ENCODE measurements around the gene HMGN4. TPM values are rescaled to one million over a fixed set of nuclear protein-coding genes. Genes with fewer than 3 reads are reported as not detected.

Gene HMGN4
- total and polyA plus RNA-seq, 9 of the 15 experiments (the other 6 are each of a cell fraction or from before 2014, with no cell fraction given), result 35.4 to 134 (median 94.1) TPM

DNA sequence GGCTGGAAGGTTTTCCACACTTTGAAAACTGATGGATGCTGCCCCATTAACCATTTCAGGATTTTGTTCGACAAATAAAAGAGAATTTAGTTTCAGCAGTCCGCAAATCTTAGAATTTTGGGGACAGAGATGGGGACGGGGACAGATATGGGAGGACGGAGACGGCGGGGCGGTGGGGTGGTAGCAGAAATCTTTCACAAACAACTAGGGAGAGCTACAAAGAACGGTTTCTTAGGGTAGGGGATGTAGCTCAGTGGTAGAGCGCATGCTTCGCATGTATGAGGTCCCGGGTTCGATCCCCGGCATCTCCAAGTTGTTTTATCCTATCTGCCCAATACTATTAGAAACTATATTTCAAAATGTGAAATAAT lies 15.1 kb downstream of the HMGN4 start (continued):
- TF ChIP-seq TEAD4 (IDR thresholded peaks at IDR 0.05; ENCODE audit: low read length), result peak; percentile 84
- no peak for TF ChIP-seq TEAD4 (CRISPR knock-in tag; IDR thresholded peaks at IDR 0.05; ENCODE audit: borderline replicate concordance)
- no peak; the same call in 1 of the 2 replicates for TF ChIP-seq L3MBTL2 (IDR thresholded peaks at IDR 0.05)
- TF ChIP-seq, protein P1, sequence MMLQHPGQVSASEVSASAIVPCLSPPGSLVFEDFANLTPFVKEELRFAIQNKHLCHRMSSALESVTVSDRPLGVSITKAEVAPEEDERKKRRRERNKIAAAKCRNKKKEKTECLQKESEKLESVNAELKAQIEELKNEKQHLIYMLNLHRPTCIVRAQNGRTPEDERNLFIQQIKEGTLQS (IDR thresholded peaks at IDR 0.05), result no peak
- TF ChIP-seq, protein P1 (CRISPR knock-in tag; conservative IDR thresholded peaks at IDR 0.05), result no peak
- TF ChIP-seq, protein P2, sequence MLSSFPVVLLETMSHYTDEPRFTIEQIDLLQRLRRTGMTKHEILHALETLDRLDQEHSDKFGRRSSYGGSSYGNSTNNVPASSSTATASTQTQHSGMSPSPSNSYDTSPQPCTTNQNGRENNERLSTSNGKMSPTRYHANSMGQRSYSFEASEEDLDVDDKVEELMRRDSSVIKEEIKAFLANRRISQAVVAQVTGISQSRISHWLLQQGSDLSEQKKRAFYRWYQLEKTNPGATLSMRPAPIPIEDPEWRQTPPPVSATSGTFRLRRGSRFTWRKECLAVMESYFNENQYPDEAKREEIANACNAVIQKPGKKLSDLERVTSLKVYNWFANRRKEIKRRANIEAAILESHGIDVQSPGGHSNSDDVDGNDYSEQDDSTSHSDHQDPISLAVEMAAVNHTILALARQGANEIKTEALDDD (IDR thresholded peaks at IDR 0.05), result no peak
- TF ChIP-seq, protein P3, sequence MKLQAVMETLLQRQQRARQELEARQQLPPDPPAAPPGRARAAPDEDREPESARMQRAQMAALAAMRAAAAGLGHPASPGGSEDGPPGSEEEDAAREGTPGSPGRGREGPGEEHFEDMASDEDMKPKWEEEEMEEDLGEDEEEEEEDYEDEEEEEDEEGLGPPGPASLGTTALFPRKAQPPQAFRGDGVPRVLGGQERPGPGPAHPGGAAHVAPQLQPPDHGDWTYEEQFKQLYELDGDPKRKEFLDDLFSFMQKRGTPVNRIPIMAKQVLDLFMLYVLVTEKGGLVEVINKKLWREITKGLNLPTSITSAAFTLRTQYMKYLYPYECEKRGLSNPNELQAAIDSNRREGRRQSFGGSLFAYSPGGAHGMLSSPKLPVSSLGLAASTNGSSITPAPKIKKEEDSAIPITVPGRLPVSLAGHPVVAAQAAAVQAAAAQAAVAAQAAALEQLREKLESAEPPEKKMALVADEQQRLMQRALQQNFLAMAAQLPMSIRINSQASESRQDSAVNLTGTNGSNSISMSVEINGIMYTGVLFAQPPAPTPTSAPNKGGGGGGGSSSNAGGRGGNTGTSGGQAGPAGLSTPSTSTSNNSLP (IDR thresholded peaks at IDR 0.05; ENCODE audit: borderline replicate concordance, low read depth, low read length), result peak; percentile 72; the same call in 1 of the 2 replicates
- TF ChIP-seq ZNF583 (CRISPR knock-in tag; IDR thresholded peaks at IDR 0.05), result no peak
- TF ChIP-seq, protein P4, sequence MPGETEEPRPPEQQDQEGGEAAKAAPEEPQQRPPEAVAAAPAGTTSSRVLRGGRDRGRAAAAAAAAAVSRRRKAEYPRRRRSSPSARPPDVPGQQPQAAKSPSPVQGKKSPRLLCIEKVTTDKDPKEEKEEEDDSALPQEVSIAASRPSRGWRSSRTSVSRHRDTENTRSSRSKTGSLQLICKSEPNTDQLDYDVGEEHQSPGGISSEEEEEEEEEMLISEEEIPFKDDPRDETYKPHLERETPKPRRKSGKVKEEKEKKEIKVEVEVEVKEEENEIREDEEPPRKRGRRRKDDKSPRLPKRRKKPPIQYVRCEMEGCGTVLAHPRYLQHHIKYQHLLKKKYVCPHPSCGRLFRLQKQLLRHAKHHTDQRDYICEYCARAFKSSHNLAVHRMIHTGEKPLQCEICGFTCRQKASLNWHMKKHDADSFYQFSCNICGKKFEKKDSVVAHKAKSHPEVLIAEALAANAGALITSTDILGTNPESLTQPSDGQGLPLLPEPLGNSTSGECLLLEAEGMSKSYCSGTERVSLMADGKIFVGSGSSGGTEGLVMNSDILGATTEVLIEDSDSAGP (CRISPR knock-in tag; IDR thresholded peaks at IDR 0.05), result no peak
- TF ChIP-seq, protein P5, sequence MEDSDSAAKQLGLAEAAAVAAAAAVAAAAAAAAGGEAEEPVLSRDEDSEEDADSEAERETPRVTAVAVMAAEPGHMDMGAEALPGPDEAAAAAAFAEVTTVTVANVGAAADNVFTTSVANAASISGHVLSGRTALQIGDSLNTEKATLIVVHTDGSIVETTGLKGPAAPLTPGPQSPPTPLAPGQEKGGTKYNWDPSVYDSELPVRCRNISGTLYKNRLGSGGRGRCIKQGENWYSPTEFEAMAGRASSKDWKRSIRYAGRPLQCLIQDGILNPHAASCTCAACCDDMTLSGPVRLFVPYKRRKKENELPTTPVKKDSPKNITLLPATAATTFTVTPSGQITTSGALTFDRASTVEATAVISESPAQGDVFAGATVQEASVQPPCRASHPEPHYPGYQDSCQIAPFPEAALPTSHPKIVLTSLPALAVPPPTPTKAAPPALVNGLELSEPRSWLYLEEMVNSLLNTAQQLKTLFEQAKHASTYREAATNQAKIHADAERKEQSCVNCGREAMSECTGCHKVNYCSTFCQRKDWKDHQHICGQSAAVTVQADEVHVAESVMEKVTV (CRISPR knock-in tag; IDR thresholded peaks at IDR 0.05), result no peak
- no peak for TF ChIP-seq CBX2 (IDR thresholded peaks at IDR 0.05; ENCODE audit: insufficient read depth, low read length, poor library complexity, severe bottlenecking)
- TF ChIP-seq, protein P6, sequence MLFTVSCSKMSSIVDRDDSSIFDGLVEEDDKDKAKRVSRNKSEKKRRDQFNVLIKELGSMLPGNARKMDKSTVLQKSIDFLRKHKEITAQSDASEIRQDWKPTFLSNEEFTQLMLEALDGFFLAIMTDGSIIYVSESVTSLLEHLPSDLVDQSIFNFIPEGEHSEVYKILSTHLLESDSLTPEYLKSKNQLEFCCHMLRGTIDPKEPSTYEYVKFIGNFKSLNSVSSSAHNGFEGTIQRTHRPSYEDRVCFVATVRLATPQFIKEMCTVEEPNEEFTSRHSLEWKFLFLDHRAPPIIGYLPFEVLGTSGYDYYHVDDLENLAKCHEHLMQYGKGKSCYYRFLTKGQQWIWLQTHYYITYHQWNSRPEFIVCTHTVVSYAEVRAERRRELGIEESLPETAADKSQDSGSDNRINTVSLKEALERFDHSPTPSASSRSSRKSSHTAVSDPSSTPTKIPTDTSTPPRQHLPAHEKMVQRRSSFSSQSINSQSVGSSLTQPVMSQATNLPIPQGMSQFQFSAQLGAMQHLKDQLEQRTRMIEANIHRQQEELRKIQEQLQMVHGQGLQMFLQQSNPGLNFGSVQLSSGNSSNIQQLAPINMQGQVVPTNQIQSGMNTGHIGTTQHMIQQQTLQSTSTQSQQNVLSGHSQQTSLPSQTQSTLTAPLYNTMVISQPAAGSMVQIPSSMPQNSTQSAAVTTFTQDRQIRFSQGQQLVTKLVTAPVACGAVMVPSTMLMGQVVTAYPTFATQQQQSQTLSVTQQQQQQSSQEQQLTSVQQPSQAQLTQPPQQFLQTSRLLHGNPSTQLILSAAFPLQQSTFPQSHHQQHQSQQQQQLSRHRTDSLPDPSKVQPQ (CRISPR knock-in tag; IDR thresholded peaks at IDR 0.05; ENCODE audit: borderline replicate concordance), result no peak
- no peak for TF ChIP-seq EGR1 (conservative IDR thresholded peaks at IDR 0.05)
- TF ChIP-seq ZBED1 (IDR thresholded peaks at IDR 0.05), result no peak
- TF ChIP-seq, protein P7, sequence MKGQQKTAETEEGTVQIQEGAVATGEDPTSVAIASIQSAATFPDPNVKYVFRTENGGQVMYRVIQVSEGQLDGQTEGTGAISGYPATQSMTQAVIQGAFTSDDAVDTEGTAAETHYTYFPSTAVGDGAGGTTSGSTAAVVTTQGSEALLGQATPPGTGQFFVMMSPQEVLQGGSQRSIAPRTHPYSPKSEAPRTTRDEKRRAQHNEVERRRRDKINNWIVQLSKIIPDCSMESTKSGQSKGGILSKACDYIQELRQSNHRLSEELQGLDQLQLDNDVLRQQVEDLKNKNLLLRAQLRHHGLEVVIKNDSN (CRISPR knock-in tag; IDR thresholded peaks at IDR 0.05), result no peak
- TF ChIP-seq MECOM (CRISPR knock-in tag; IDR thresholded peaks at IDR 0.05), result no peak
- no peak for TF ChIP-seq CAMTA2 (CRISPR knock-in tag; conservative IDR thresholded peaks at IDR 0.05)
- TF ChIP-seq NBN (IDR thresholded peaks at IDR 0.05; ENCODE audit: low read depth), result peak; percentile 62
- TF ChIP-seq TAF9B (IDR thresholded peaks at IDR 0.05; ENCODE audit: partially characterized antibody), result no peak
- TF ChIP-seq CHD2 (IDR thresholded peaks at IDR 0.05; ENCODE audit: low read depth, low read length), result peak; percentile 51

All from K562 (cell line).